Neural progenitor cell (in vitro differentiated cells): Measurements from ENCODE around the gene GTF2IRD1.

Source experiments
- CTCF ChIP-seq: fragments of 200-600 bp; sonication (generic); IDR thresholded peaks from 2 replicates; pipeline ENCODE4 v1.5.1; 2017; ENCODE audit warnings: antibody characterized with exemption, mild to moderate bottlenecking
- EZH2 ChIP-seq: fragments of 200-600 bp; sonication (generic); IDR thresholded peaks from 2 replicates; pipeline ENCODE4 v1.6.1; 2017; ENCODE audit warnings: antibody characterized with exemption, mild to moderate bottlenecking, moderate library complexity
- EZH2phosphoT487 ChIP-seq: fragments of 200-600 bp; sonication (generic); IDR thresholded peaks from 2 replicates; pipeline ENCODE4 v1.6.1; 2017; ENCODE audit warnings: antibody characterized with exemption

GRCh38 chr7:74464931-74465886 is 11.5 kb downstream of the GTF2IRD1 start:
- TF ChIP-seq CTCF: no peak
- TF ChIP-seq EZH2phosphoT487: no peak
- no peak for TF ChIP-seq EZH2
